Measurements from ENCODE around the gene ARFIP1.

- TF ChIP-seq POLR2A (IDR thresholded peaks at IDR 0.05) = no peak
- TF ChIP-seq CTCF (IDR thresholded peaks at IDR 0.05 in 4 of 5, conservative IDR thresholded peaks at IDR 0.05 in 1 of 5) = no peak
Measured at GRCh38 chr4:152773953-152774352, 5.8 kb upstream of the ARFIP1 start.

Measured in gastrocnemius medialis (tissue), 4 donors.